B cell (primary cell): ENCODE data around the gene APOC1. TPM values are rescaled to one million over a fixed set of nuclear protein-coding genes. Genes with fewer than 3 reads are reported as not detected.

ENCODE experiments used
- ATAC-seq: fragments of 200-7000 bp; cut with Tn5 transposase; one replicate; pipeline ENCODE4 v1.10.0; 2021; ENCODE audit warnings: low read depth, mild to moderate bottlenecking, moderate number of reproducible peaks, moderate library complexity
- CTCF ChIA-PET: fragments of 350-600 bp; sonication (Branson Sonifier 250); formaldehyde crosslinking; loops from one replicate; lab custom pipeline; 2021; ENCODE audit warnings: antibody characterized with exemption, inconsistent platforms; lab: Charles Lee
- POLR2A ChIA-PET: fragments of 350-600 bp; sonication (Branson Sonifier 250); formaldehyde crosslinking; loops from one replicate; lab custom pipeline; 2021; ENCODE audit warnings: antibody characterized with exemption; lab: Charles Lee
- DNase-seq: peaks from one replicate; pipeline ENCODE4 v3.0.0; 2013
- H2AFZ ChIP-seq: 2 replicates; pipeline ENCODE4 v1.6.1; 2012; ENCODE audit warnings: mild to moderate bottlenecking, low read depth, low read length; ENCODE audit not compliant: insufficient read depth, poor library complexity, severe bottlenecking
- H3K27ac ChIP-seq, 2 donors: 1 replicate in 1 of 2; 2 replicates in 1 of 2; pipeline ENCODE4 v1.5.1; 2012 to 2013; ENCODE audit warnings: low read length in 2 of 2, mild to moderate bottlenecking in 2 of 2, moderate library complexity in 1 of 2
- H3K27me3 ChIP-seq, 4 experiments: fragments of 200-600 bp in 1 of 4; sonication (generic) in 1 of 4; replicated peaks in 1 of 4; 1 replicate in 2 of 4; 2 replicates in 2 of 4; pipeline versions ENCODE4 v1.6.1 to v1.7.0; 2013 to 2016; ENCODE audit warnings: low read length in 3 of 4, mild to moderate bottlenecking in 2 of 4, mixed read lengths in 1 of 4, moderate library complexity in 1 of 4; ENCODE audit not compliant: insufficient read depth in 4 of 4, control insufficient read depth in 3 of 4; ENCODE audit errors: control extremely low read depth in 1 of 4
- H3K36me3 ChIP-seq, 2 experiments: replicated peaks in 1 of 2; 1 replicate in 1 of 2; 2 replicates in 1 of 2; pipeline versions ENCODE4 v1.6.1 to v1.7.1; 2013; ENCODE audit warnings: low read length in 1 of 2; ENCODE audit not compliant: insufficient read depth in 2 of 2, control insufficient read depth in 1 of 2; ENCODE audit errors: control extremely low read depth in 1 of 2, extremely low read depth in 1 of 2
- H3K4me1 ChIP-seq, 2 donors: fragments of 200-600 bp in 1 of 2; sonication (generic) in 1 of 2; 1 replicate in 1 of 2; 2 replicates in 1 of 2; pipeline versions ENCODE4 v1.5.1 to v1.6.1; 2013 to 2017; ENCODE audit warnings: low read length in 2 of 2; ENCODE audit not compliant: control insufficient read depth in 2 of 2, insufficient read depth in 2 of 2
- H3K4me2 ChIP-seq: replicated peaks from 2 replicates; pipeline ENCODE3; 2012; ENCODE audit warnings: mild to moderate bottlenecking, low read depth, low read length; ENCODE audit not compliant: poor library complexity, severe bottlenecking
- H3K4me3 ChIP-seq, 5 experiments: fragments of 200-600 bp in 1 of 5; sonication (generic) in 1 of 5; 1 replicate in 3 of 5; 2 replicates in 2 of 5; pipeline versions ENCODE4 v1.5.1 to v1.7.0; 2011 to 2016; ENCODE audit warnings: low read length in 4 of 5, mild to moderate bottlenecking in 4 of 5, low read depth in 2 of 5, control low read depth in 1 of 5, moderate library complexity in 1 of 5; ENCODE audit not compliant: insufficient read depth in 1 of 5; ENCODE audit errors: control extremely low read depth in 1 of 5, extremely low read depth in 1 of 5
- H3K79me2 ChIP-seq: fragments of 200-600 bp; sonication (generic); one replicate; pipeline ENCODE4 v1.6.0; 2016; ENCODE audit warnings: low read length; ENCODE audit not compliant: control insufficient read depth, insufficient read depth
- H3K9ac ChIP-seq: fragments of 200-600 bp; sonication (generic); 2 replicates; pipeline ENCODE4 v1.6.1; 2017; ENCODE audit warnings: mild to moderate bottlenecking, low read length, moderate library complexity
- H3K9me3 ChIP-seq, 3 donors: one replicate each; pipeline versions ENCODE4 v1.6.1 to v1.7.1; 2013; ENCODE audit warnings: low read length in 2 of 3; ENCODE audit not compliant: control insufficient read depth in 2 of 3, insufficient read depth in 1 of 3; ENCODE audit errors: control extremely low read depth in 1 of 3
- H4K20me1 ChIP-seq: 2 replicates; pipeline ENCODE4 v1.6.0; 2012; ENCODE audit warnings: mild to moderate bottlenecking, low read length; ENCODE audit not compliant: insufficient read depth, control insufficient read depth, poor library complexity, severe bottlenecking
- H3K27ac Mint-ChIP-seq: one replicate; pipeline ENCODE4 v1.8.0; 2021; ENCODE audit warnings: mixed read lengths
- H3K27me3 Mint-ChIP-seq: one replicate; pipeline ENCODE4 v1.8.0; 2021; ENCODE audit warnings: mixed read lengths
- H3K4me1 Mint-ChIP-seq: one replicate; pipeline ENCODE4 v1.8.0; 2021; ENCODE audit warnings: mixed read lengths
- H3K4me3 Mint-ChIP-seq: one replicate; pipeline ENCODE4 v1.8.0; 2021; ENCODE audit warnings: mixed read lengths
- H3K9me3 Mint-ChIP-seq: one replicate; pipeline ENCODE4 v1.8.0; 2022; ENCODE audit warnings: mixed read lengths; ENCODE audit not compliant: insufficient read depth
- EZH2 ChIP-seq: IDR thresholded peaks from 2 replicates; pipeline ENCODE4 v1.6.1; 2012; ENCODE audit warnings: borderline replicate concordance, low read depth, mild to moderate bottlenecking, moderate library complexity, low read length; ENCODE audit not compliant: insufficient read depth, poor library complexity, severe bottlenecking
- WGBS: methylation state at CpG from one replicate; pipeline ENCODE4 v1.1.5; 2013; ENCODE audit warnings: missing lambda C conversion rate; ENCODE audit not compliant: insufficient coverage; 5-methylcytosine and 5-hydroxymethylcytosine counted together
- intact Hi-C: fragments of 100-400 bp; cut with micrococcal nuclease; formaldehyde crosslinking; loops from one replicate; pipeline ENCODE4 v1.10.0; 2022
- polyA plus RNA-seq: library from polyadenylated mRNA; depleted of rRNA; stranded (reverse); fragments of >200 nt; gene quantifications from 2 replicates; pipeline ENCODE4 v1.2.3, GENCODE V29; 2012
- total RNA-seq, 2 donors: library from RNA; stranded (reverse); fragments of 120-200 nt in 1 of 2; gene quantifications; 1 replicate in 1 of 2; 2 replicates in 1 of 2; pipeline versions ENCODE4 v1.2.3 to v1.2.4, GENCODE V29; 2013 to 2022
- TF ChIP-seq, protein P1 (sequence below): fragments of 200-600 bp; IDR thresholded peaks from one replicate; pipeline ENCODE4 v1.8.0; 2022; ENCODE audit warnings: antibody characterized with exemption, mild to moderate bottlenecking

Gene APOC1
- total and polyA plus RNA-seq, 2 donors (not counting 1 experiment from before 2014, with no cell fraction given): not detected

DNA sequence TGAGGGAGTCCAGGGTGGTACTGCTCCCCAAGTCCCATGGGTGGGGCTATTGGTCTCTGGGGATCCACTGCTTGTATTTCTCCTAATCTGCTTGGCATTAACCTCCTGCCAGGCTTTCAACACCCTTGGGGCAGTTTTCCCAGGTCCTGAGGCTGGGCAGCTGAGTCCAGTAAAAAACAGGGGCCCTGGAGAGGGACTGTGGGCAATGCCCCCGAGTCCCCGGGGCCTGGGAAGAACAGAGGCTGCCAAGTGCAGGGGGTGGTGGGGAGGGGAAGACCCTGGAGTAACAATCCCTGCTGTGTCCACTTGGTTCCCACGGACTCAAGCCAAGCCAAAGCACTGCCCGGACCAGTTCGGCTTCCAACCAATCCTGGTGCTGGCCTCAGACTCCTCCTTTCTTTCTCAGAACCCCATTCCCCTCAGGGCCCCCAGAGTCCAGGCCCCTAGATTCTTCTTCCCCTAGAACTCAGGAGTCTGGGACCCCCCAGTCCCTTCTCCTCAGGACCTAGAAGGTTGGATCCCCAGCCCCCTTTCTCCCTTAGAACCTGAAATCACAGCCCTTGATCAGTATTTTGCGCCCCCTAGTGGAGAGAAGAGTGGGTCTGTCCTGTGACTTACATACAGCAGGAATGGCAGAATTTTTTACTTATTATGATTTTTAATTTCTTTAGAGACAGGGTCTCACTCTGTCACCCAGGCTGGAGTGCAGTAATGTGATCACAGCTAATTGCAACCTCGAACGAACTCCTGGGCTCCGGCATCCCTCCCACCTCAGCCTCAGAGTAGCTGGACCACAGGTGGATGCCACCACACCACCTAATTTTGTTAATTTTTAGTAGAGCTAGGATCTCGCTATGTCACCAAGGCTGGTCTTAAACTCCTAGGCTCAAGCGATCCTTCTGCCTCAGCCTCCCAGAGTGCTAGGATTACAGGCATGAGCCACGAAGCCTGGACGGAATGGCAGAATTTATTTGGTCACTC, 37.1 kb downstream of the APOC1 start:
- intact Hi-C loops: loop anchor here (1.0 to 5.0 kb wide), 3 partner anchors 48 to 262 kb away; no protein-coding TSS in a partner anchor
- peaks cover 17 to 22% of the 10 kb centered on the region in 2 donors for H3K4me1 ChIP-seq
- H3K9me3 Mint-ChIP-seq: no peaks in the 10 kb centered on the region
- peaks cover 58% of the 10 kb centered on the region for H3K79me2 ChIP-seq
- H3K36me3 ChIP-seq: peaks cover 0 to 4% of the 10 kb centered on the region in 2 experiments
- H3K27ac ChIP-seq: no peak overlapping the region
- no peak overlapping the region for H3K4me3 ChIP-seq
- H3K4me3 Mint-ChIP-seq: no peak overlapping the region
- H3K27me3 Mint-ChIP-seq: no peaks in the 10 kb centered on the region
- no peak overlapping the region for H3K4me2 ChIP-seq
- WGBS: 95% methylated on average over 8 of the region's 13 CpGs
- H3K9me3 ChIP-seq: no peaks in the 10 kb centered on the region
- no peaks in the 10 kb centered on the region for H3K27me3 ChIP-seq
- no peak overlapping the region for H3K9ac ChIP-seq
- ATAC-seq (no peak), DNase-seq (peak; percentile 83)
- H2AFZ ChIP-seq: peak overlapping the region; percentile 12
- POLR2A ChIA-PET: interaction anchor here (1.1 kb wide), 1 partner anchor 141 kb away, joined by 3 read pairs; no protein-coding TSS in a partner anchor
- H3K27ac Mint-ChIP-seq: no peak overlapping the region
- CTCF ChIA-PET: interaction anchor here (0.7 to 2.5 kb wide), 17 partner anchors 10 to 263 kb away, joined by 3 to 27 read pairs (median 5); partner anchors contain the start of gene APOE
- H3K4me1 Mint-ChIP-seq: peaks cover 26% of the 10 kb centered on the region
- TF ChIP-seq, protein P1, sequence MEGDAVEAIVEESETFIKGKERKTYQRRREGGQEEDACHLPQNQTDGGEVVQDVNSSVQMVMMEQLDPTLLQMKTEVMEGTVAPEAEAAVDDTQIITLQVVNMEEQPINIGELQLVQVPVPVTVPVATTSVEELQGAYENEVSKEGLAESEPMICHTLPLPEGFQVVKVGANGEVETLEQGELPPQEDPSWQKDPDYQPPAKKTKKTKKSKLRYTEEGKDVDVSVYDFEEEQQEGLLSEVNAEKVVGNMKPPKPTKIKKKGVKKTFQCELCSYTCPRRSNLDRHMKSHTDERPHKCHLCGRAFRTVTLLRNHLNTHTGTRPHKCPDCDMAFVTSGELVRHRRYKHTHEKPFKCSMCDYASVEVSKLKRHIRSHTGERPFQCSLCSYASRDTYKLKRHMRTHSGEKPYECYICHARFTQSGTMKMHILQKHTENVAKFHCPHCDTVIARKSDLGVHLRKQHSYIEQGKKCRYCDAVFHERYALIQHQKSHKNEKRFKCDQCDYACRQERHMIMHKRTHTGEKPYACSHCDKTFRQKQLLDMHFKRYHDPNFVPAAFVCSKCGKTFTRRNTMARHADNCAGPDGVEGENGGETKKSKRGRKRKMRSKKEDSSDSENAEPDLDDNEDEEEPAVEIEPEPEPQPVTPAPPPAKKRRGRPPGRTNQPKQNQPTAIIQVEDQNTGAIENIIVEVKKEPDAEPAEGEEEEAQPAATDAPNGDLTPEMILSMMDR: peak; percentile 88
- no peak for TF ChIP-seq EZH2
- H4K20me1 ChIP-seq: peaks cover 15% of the 10 kb centered on the region
